Measurements from ENCODE around the gene PIM3.
"Not testable (repeated sequence)": the region's sequence is repeated elsewhere in the genome, so short reads cannot be mapped to it uniquely, and the experiment has no call there.

- TF ChIP-seq POLR2A, CTCF (IDR thresholded peaks at IDR 0.05): not testable (repeated sequence)
These were observed 29.3 kb downstream of the PIM3 start for GRCh38 chr22:49989826-49990225.
